Gastrocnemius medialis (tissue), 4 donors: Measurements from ENCODE around the gene PHACTR3.

ENCODE experiments used
- CTCF ChIP-seq, 5 experiments: fragments of 450-650 bp in 3 of 5; fragments of 200-600 bp in 2 of 5; sonication (generic) in 2 of 5; IDR thresholded peaks in 4 of 5; conservative IDR thresholded peaks in 1 of 5; 1 replicate in 4 of 5; 2 replicates in 1 of 5; pipeline ENCODE4 v1.5.1; 2016 to 2019; ENCODE audit warnings: antibody characterized with exemption in 5 of 5, mild to moderate bottlenecking in 3 of 5, moderate library complexity in 3 of 5
- POLR2A ChIP-seq, 2 donors: fragments of 450-650 bp; IDR thresholded peaks; one replicate each; pipeline ENCODE4 v1.6.1; 2017; ENCODE audit warnings: antibody characterized with exemption in 2 of 2, mild to moderate bottlenecking in 2 of 2, moderate library complexity in 2 of 2

GRCh38 chr20:59804871-59805665 lies 200.7 kb downstream of the PHACTR3 start:
- TF ChIP-seq POLR2A (IDR thresholded peaks at IDR 0.05) (no peak), CTCF (IDR thresholded peaks at IDR 0.05 in 4 of 5, conservative IDR thresholded peaks at IDR 0.05 in 1 of 5) (no peak)
